ENCODE results near the gene TFF3.
"Not testable (repeated sequence)": the region's sequence is repeated elsewhere in the genome, so short reads cannot be mapped to it uniquely, and the experiment has no call there.

TFF3 gene

DNA sequence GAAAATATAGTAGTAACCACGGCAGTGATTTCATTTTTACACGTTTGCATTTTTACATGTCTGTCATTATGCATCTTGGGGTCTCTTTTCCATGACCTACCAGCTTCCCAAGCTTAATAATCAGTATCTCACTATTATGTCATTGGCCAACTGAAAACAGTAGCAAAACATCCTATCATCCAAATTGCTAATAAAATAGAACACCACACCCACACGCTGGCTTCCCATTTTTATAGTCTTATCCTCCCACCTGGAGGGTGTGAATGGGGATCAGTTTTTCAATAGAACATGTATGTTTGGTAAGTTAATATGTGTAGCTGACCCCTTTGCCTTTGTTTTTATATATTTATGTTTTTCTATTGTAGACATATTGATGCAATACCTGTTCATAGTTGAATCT lies 11.8 kb downstream of the TFF3 start:
- DNase-seq: no peak

DNA sequence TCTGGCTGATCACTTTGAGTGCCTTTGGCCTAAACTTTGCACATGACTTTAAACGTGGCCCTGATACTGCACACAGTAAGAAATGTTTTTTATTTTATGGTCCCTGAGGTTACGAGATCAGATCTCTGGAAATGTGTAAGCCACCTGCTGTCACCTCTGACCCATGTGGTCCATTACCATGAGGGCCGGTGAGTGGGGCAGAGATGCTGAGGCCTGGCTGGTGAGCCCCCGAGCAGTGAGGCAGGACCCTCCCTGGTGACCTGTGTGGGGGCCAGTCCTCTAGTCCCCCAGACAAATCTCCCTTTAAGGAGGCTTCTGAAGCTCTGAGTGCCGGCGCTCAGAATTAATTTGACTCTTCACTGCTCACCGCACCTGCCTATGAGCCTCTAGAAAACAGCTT lies 12.4 kb downstream of the TFF3 start:
- DNase-seq: no peak

DNA sequence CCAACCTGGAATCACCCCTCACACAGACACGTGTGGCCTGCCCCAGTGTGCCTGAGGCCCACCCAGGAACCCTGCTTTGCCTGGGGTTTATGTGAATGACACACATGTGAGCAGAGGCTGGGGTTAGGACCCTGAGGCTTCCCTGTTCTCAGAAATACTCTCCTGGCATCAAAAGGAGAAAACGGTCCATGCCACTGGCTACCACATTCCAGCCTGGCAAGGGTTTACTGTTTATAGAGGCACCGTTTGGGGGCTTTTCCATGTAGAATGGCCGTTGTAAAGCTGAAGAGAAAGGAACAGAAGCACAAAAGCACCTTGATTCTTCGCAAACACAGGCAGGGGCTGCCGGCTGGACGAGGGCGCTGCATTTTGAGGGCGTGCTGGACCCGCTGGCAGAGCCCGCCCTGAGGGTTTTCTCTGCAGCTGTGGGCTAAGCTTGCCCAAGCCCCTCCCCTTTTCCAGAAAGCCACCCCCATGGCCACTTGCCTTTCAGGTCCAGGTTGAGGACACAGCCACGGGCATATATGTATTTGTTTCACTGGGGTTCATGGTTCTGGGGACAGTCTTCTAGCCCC lies 13.0 kb downstream of the TFF3 start:
- no peak for DNase-seq

DNA sequence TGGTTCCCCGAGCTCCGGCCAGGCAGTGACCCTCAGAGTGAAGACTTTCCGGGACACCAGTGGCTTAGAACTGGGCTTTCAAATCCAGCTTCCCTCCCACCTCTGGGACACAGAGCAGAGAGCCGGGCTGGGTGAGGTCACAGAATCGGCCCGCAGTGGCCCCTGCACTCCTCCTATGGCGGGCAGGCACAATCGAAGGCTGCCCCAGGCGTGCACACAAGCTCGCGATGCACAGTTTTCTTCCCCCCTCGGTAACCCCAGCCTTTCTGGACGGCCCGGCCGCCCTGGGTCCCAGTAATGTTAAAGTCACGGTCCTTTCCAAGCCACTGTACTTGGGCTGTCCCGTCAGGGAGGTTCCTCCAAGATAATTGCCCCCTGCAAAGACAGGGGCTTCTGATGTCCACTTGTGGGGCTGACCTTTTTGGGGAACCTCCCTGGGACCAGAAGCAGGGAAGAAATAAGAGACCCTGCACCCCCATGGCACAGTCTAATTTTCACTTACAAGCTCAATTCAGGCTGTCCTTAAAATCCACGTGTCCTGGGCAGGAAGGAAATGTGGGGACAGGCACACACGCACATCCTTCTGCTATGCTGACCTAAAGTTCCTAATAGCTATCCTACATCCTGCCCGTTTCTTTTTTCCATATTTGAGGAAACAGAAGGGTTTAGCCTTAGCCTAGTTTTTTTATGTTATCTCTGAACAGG lies 13.7 kb downstream of the TFF3 start:
- peak; percentile 7 for DNase-seq

DNA sequence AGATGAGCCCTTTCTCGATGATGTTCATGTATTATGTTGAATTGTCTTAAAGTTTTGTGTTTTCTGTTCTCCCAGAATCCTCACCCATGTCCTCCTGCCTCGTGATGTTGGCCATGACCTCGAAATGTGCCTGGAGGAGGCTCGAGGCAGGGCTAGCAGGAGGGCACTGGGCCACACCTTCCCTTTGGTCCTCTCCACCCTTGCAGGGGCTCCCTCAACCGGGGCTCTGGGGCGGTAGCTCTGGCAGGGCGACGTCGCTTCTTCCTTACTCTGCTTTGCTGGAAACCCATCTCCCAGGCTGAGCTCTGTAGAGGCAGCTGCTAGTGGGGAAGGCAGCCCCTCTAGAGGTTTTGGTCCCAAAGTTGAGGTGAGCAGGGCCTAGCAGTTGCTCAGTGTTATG lies 14.3 kb downstream of the TFF3 start:
- DNase-seq: no peak

DNA sequence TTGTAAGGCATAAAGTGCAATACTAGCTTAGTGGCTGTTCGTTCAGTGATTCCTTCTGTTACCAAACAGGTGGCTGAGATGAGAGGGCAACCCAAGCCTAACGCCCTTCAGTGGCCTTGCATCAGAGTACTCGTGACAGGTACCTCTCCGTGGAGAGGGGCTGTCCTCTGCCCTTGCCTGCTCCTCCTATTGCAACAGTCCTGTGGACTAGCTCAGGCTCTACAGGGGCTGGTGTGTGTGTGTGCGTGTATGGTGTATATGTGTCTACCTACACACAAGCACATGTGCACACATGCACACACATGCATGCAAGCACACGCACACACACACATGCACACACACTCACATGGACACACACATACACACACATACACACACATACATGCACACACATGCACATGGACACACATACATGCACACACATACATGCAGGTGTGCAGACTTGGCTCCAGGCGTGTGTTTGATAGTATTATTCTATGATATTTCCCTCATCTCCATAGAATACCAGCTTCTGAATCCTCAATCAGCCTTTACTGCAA lies 15.1 kb downstream of the TFF3 start:
- no peak for DNase-seq

DNA sequence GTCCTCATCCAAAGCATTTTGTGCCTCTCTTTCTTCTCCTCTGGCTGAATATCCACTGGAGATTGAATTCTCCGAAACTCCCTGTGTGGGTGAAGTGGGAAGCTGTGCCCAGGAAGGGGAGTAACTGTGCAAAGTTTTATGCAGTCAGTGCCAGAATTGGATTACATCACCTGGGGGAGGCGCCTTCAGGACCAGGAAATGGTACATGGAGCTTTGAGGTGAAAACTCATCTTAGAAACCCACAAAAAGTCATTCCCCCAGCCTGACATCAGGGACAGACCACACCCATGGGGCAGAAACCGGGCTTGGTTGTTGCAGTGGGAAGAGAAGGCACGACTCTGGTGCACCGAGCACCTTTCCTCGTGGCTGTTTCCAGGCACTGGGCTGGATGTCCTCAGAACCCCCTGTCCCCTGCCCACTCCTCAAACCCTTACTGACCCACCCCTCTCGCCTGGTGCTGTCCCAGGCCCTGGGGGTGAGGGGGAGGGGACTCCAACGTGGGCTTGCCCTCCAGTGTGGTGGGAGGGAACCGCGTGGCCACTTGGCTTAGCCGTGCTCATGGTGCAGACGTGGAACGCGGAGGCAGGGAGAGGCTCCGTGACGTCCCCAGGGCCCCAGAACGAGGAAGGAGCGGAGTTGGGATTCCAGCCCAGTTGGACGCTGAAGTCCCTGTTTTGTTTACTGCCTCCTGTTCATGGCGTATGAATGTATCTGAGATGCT lies 15.7 kb downstream of the TFF3 start:
- no peak for DNase-seq

DNA sequence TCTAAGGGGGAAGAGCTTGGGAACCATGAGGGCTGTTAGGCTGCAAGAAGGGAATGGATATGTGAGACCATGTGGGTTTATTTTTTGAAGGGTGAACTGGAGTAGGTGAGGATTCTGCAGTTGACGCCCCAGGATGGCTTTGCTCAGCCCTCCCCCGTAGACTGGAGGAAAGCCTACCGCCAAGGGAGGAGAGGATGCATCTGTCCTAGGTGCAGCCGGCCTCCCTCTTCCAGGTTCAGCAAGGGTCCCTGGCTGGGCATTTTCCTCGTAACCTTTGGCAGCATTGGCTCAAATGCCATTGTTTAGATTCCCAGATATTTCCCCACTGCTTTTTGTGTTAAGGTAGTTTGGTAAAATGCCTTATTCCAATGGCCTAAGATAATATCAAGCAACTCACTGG lies 16.6 kb downstream of the TFF3 start:
- no peak for DNase-seq

DNA sequence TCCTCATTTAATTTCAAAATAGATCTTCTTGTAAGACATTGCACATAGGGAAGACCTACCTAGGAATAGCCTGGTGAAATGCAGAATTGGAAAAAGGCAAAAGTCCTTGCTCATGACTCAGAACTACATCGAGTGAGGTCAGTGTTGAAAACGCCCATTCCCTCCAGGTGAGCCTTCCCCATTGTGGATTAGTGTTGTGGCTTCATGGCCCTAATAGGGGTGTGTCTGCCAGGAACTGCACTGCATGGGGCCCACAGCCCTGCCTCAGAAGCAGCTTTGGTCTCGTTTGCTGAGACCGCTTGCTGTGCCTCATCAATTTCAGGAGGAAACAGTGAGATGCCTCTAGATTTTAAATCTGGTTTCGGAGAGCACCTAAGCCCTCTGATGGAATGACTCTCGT lies 17.0 kb downstream of the TFF3 start:
- DNase-seq: no peak

DNA sequence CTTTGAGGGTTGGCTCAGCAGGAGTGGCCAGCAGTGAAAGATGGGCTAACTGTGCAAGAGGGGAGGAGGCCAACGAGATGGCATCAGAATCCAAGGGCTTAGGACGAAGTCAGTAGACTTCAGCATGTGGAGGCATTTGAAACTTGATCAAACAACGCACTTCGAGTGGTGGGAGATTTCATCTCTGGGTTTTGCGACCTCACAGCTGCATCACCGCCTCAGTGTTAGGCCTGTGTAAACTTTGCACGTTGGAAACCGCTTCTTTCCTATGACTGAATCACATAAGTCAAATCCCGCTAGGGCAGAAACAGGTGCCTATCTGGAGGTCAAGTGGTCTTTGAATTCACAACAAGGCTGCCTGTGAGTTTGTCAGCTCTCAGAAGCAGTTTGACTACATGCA lies 17.8 kb downstream of the TFF3 start:
- DNase-seq: no peak

DNA sequence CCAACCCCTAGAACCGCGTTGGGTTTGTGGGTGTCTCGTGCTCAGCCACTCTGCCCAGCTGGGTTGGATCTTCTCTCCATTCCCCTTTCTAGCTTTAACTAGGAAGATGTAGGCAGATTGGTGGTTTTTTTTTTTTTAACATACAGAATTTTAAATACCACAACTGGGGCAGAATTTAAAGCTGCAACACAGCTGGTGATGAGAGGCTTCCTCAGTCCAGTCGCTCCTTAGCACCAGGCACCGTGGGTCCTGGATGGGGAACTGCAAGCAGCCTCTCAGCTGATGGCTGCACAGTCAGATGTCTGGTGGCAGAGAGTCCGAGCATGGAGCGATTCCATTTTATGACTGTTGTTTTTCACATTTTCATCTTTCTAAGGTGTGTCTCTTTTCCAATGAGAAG lies 18.7 kb downstream of the TFF3 start:
- DNase-seq: no peak

DNA sequence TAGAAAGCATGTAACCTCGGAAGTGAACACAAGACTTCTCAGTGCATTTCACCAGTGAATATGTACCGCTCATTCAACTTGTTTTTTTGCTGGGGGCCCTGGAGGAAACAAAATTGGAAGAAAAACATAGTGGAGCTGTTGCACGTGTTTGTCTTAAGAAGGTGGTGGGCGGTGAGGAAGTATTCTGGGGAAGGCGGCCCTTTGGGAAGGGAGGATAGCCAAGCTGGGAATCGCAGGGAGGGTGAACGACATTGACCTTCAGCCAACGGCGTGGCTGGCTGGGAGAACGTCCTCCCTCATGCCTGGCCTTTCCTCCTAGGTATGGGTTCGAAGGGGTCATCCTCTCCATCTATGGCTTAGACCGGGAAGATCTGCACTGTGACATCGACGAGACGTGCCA lies 19.4 kb downstream of the TFF3 start:
- DNase-seq: no peak

DNA sequence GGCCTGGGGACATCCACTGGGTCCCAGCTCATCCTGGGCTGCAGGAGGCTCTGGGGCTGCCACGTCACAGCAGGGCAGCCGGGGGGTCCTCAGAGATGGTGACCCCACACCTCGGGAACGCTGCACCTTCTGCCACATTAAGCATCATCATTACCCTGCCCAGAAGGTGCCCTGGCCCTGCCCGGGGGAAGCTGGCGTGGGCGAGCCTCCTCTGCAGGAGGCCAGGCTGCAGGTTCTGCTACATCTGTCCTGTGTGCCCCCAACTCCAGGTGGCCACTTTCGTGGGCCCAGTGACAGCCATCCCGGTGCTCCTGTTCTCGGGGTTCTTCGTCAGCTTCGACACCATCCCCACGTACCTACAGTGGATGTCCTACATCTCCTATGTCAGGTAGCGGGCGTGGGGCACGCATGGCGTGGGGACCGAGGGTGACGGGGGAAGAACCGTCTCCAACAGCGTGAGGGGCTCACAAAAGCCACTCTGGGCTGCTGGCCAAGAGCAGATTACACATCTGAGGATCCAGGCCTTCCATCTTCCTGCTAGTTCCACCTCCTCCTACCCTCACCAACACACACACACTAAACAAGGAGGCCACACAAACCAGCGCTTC lies 20.8 kb downstream of the TFF3 start:
- no peak for DNase-seq

DNA sequence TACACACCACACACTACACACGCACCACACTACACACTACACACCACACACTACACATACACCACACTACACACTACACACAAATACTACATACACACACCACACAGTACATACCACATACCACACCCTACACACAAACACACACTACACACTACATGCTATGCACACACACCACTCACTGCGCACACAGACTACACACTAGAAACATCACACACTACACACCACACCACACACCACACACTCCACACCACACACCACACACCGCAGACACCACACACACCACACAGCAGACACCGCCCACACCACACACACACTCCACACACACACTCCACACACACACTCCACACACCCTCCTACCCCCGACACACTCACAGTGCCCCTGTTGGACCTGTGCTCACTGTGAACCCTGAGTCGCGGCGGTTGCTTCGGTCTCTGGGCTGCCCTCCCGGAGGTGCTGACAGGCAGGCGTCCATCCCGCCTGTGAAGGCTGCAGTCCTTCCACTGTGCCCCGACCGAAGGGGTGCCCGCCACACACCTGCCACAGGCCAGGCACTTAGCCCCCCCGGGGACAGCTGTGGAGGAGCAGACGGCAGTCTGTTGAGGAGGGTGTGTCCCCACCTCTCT lies 21.4 kb downstream of the TFF3 start:
- no peak for DNase-seq

DNA sequence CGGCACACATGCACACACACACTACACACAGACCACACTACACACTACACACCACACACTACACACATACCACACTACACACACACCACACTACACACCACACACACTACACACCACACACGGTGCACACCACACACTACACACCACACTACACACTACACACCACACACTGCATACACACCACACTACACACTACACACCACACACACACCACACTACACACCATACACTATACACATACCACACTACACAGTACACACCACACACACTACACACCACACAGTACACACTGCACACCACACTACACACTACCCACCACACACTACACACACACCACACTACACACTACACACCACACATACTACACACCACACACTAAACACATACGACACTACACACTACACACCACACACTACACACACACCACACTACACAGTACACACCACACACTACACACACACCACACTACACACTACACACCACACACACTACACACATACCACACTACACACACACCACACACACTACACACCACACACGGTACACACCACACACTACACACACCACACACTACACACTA lies 22.6 kb downstream of the TFF3 start:
- DNase-seq: not testable (repeated sequence)

DNA sequence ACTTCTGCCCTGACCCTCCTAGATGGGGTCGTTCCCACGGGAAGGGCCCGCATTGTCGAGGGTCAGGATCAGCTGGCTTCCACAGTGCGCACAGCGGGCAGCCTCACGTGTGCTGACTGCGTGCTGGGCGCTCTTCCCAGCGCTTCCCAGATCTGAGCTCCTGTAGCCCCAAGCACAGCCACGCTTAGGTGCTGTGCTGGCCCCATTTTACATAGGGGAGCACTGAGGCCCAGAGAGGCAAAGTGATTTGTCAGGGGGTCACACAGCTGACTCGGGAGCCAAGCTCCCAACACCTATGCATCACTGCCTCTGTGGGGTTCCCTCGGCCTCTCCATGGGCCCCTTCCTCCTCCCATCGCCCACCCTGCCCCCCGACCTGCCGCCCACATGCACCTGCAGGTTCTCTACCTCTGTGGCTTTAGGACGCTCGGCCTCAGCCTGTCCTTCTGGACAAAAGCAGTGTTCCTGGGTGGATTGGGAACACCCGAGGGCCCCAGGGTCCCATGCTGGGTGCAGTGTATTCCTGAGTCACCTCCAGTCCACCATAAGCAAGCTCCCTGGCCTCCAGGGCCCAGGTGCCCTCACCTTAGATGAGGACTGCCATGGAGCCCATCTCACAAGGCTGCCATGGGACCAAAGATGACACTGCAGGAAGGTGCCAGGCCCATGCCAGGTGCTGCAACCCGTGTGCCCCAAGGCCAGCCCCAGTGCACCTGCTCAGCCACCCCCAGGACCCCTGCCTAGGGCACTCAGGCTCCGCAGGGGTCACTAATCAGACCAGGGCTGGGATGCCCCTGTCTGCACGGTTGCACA lies 23.3 kb downstream of the TFF3 start:
- DNase-seq: no peak

DNA sequence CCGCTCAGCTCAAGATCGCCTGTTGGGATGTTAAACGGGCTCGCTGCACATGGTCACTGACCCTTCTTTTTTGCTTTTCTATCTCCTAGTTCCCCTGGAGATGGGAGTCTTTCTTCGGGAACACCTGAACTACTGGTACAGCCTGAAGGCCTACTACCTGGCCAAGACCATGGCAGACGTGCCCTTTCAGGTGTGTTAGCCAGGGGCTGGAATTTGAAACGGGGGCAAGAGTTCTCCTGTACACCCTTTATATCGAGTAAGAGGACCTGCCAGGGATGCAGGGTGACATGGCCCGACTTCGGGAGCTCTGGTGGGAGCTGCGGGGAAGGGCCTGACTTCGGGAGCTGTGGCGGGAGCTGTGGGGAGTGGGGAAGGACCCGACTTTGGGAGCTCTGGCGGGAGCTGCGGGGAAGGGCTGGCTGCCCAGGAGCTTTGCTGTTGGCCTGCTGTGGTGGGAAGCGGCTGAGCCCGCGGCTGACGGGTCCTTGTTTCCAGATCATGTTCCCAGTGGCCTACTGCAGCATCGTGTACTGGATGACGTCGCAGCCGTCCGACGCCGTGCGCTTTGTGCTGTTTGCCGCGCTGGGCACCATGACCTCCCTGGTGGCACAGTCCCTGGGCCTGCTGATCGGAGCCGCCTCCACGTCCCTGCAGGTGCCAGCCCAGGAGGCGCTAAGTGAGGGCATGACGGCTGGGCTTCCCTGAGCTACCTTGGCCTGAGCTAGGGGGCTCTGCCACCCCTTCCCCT lies 24.0 kb downstream of the TFF3 start:
- DNase-seq: no peak

DNA sequence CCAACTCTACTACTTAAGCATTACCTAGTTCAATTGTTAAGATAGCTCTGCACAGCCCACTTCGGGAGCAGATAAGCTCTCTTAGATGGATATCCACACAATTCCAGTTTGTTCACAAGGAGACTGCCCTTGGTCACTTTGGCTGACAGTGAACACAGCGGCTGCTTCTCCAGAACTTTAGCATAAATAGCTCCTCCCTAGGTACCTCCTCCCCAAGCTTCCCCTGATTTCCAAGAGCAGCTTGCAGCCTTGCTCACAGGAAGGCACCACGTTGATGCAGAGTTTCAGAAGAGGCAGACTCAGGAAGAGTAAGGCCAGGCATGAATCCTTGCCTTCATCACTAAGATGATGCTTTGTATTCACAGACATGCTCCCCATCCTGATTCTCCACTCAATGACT lies 24.7 kb downstream of the TFF3 start:
- DNase-seq: no peak

DNA sequence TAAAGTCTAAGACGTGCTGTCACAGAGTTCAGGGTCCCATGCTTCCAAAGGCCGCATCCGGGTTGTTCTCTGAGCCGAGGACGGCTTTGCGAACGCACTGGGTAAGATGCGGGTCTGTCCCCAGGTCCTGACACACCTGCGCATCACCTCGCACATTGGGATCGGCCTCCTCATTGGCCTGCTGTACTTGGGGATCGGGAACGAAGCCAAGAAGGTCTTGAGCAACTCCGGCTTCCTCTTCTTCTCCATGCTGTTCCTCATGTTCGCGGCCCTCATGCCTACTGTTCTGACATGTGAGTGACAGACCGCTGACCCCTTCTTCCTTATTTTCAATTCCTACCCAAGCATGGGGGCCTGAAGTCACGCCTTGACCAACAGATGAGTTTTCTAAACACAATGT lies 25.3 kb downstream of the TFF3 start:
- DNase-seq: no peak

DNA sequence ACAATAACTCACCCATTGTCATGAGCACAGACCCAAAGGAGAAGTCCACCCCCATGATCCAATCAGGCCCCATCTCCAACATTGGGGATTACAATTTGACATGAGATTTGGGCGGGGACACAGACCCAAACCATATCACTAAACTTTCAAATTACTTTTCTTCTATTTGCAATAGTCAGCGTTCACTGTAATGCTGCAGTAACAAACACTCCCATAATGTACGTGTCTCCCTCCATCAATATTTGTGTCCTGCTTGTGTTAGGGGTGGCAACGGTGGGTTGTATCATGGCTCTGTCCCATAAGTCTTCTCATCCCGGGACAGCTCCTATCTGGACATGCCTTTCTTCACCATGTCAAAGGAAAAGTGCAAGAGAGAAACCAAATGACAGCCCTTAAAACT lies 26.2 kb downstream of the TFF3 start:
- no peak for DNase-seq

All from activated naive CD4-positive, alpha-beta T cell treated with anti-CD3 and anti-CD28 coated beads, Interleukin-2, amount 50 U/mL, for 16 hours (primary cell).